Neutrophil (primary cell): Measurements from ENCODE around the gene ZNF558.

ENCODE experiments used
- H3K27ac ChIP-seq: fragments of 200-600 bp; sonication (generic); 2 replicates; pipeline ENCODE4 v1.5.1; 2016; ENCODE audit warnings: mild to moderate bottlenecking, moderate library complexity
- H3K27me3 ChIP-seq: fragments of 200-600 bp; sonication (generic); 2 replicates; pipeline ENCODE4 v1.6.0; 2016; ENCODE audit warnings: mild to moderate bottlenecking
- H3K36me3 ChIP-seq: fragments of 200-600 bp; sonication (generic); 2 replicates; pipeline ENCODE4 v1.5.1; 2017
- H3K4me1 ChIP-seq, 2 experiments: fragments of 200-600 bp in 1 of 2; sonication (generic) in 1 of 2; 1 replicate in 1 of 2; 2 replicates in 1 of 2; pipeline versions ENCODE4 v1.5.1 to v1.6.1; 2013 to 2016; ENCODE audit warnings: low read depth in 1 of 2, low read length in 1 of 2, mild to moderate bottlenecking in 1 of 2, moderate library complexity in 1 of 2; ENCODE audit not compliant: control insufficient read depth in 1 of 2, insufficient read depth in 1 of 2
- H3K4me3 ChIP-seq, 2 experiments: fragments of 200-600 bp in 1 of 2; sonication (generic) in 1 of 2; 1 replicate in 1 of 2; 2 replicates in 1 of 2; pipeline ENCODE4 v1.5.1; 2013 to 2016; ENCODE audit warnings: low read depth in 1 of 2, low read length in 1 of 2, mild to moderate bottlenecking in 1 of 2, moderate library complexity in 1 of 2
- H3K9me3 ChIP-seq: fragments of 200-600 bp; sonication (generic); 2 replicates; pipeline ENCODE4 v1.5.1; 2016
- TF ChIP-seq, protein P1 (sequence below): fragments of 200-600 bp; sonication (generic); IDR thresholded peaks from 2 replicates; pipeline ENCODE4 v1.5.1; 2016; ENCODE audit warnings: antibody characterized with exemption

ZNF558 gene

DNA sequence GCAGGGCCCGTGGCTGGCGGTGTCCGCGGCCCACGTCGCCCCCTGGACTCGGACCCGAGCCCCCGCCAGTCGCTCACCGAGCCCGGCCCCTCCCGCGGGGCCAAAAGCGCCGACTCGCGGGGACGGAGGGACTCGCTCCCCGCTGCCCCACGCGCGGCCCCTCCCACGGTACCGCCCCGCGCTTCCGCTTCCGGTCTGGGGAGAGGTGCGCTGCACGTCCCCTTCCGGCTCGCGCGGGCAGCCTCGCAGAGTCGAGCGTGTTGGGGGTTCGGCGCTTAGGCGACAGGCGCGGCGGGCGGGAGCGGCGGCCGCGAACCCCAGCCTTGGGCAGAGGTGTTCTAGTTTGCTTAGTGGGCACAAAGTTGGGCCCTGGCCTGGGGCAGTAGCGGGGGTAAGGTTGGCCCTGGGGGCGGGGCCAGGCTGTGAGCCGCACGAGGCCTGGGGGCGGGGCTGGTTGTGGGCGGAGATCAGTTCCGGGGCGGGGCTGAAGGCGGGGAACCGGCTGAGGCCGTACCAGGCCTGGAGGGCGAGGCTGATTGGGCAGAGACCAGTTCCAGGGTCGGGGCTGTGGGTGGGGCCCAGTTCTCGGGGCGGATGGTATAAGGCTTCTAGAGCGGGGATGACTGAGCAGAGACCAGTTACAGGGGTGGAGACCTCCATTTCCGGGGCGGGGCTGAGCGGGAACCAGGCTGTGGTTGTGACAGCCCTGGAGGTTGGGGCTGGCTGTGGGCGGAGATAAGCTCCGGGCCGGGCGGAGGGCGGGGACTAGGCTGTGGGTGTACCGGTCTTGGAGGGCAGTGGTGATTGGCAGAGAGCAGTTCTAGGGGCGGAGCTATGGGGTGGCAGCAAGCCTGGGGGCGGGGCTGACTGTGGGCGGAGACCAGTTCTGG is at the start of gene ZNF558, which contains the start of gene MBD3L1:
ZNF558 (minus strand) TSS at position 173 of the 890 bp plus-strand sequence. CDS start 9,645 bp downstream, outside the sequence.
MBD3L1 (plus strand) TSS at position 246 of the 890 bp plus-strand sequence. CDS start 10,302 bp downstream, outside the sequence.
- peaks cover 7 to 13% of the 10 kb centered on the region in 2 experiments for H3K4me1 ChIP-seq
- H3K4me3 ChIP-seq: peak within 1 kb of the TSS; percentile 76 to 99
- H3K27me3 ChIP-seq: no peaks in the 10 kb centered on the region
- peak within 1 kb of the TSS; percentile 93 for H3K27ac ChIP-seq
- TF ChIP-seq, protein P1, sequence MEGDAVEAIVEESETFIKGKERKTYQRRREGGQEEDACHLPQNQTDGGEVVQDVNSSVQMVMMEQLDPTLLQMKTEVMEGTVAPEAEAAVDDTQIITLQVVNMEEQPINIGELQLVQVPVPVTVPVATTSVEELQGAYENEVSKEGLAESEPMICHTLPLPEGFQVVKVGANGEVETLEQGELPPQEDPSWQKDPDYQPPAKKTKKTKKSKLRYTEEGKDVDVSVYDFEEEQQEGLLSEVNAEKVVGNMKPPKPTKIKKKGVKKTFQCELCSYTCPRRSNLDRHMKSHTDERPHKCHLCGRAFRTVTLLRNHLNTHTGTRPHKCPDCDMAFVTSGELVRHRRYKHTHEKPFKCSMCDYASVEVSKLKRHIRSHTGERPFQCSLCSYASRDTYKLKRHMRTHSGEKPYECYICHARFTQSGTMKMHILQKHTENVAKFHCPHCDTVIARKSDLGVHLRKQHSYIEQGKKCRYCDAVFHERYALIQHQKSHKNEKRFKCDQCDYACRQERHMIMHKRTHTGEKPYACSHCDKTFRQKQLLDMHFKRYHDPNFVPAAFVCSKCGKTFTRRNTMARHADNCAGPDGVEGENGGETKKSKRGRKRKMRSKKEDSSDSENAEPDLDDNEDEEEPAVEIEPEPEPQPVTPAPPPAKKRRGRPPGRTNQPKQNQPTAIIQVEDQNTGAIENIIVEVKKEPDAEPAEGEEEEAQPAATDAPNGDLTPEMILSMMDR: peak; percentile 82
- H3K9me3 ChIP-seq: no peaks in the 10 kb centered on the region
- no peaks in the 10 kb centered on the region for H3K36me3 ChIP-seq

DNA sequence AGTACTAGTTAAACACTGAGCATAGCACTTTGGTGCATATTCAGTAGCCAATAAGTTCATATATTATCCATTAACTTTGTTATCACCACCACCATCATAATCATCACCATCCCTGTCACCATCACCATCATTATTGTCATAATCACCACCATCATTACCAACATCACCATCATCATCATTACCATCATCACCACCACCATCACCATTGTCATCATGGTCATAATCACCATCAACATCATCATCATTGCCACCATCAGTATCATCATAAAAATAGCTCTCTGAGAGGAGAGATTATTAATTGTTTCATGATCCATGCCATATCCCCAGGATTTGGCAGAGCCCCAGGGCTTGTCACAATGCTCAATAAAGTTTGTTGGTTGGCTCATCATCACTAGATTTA is 49.4 kb upstream of the ZNF558 start:
- TF ChIP-seq, protein P1: no peak
- Histone ChIP-seq H3K36me3 (no peaks in the 10 kb centered on the region), H3K27ac (no peak overlapping the region), H3K9me3 (no peaks in the 10 kb centered on the region), H3K4me3 (no peak overlapping the region), H3K27me3 (no peaks in the 10 kb centered on the region), H3K4me1 (no peaks in the 10 kb centered on the region)

DNA sequence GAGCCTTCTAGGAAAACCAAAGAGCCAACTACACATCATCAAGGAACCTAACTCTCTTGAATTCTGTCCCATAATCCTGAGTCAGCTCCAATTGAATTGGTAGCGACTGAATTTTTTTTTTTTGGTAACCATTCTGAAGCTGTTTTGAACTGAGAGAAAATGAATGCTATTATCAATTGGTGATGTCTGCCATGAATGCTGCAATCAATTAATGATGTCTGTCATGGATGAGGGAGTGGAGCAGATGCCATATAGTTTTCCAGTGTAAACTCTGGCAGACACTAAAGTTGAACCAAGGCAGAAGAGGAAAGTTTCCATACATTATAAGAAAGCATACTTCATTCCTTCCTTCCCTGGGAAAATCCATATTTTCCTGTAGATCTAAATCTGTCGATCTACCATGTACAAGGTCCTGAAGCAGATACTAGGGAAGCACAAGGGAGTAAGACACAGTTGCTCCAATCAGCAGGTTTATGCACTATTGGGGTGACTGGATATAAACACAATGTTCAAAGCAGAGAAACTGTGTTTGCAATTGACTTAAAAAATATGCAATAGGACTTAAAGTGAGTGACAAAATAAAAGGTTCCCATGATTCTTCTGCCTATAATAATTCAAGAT is 48.9 kb upstream of the ZNF558 start:
- TF ChIP-seq, protein P1: no peak
- H3K36me3 ChIP-seq: no peaks in the 10 kb centered on the region
- H3K27me3 ChIP-seq: no peaks in the 10 kb centered on the region
- H3K4me1 ChIP-seq: no peaks in the 10 kb centered on the region
- H3K4me3 ChIP-seq: no peak overlapping the region
- no peak overlapping the region for H3K27ac ChIP-seq
- no peaks in the 10 kb centered on the region for H3K9me3 ChIP-seq

DNA sequence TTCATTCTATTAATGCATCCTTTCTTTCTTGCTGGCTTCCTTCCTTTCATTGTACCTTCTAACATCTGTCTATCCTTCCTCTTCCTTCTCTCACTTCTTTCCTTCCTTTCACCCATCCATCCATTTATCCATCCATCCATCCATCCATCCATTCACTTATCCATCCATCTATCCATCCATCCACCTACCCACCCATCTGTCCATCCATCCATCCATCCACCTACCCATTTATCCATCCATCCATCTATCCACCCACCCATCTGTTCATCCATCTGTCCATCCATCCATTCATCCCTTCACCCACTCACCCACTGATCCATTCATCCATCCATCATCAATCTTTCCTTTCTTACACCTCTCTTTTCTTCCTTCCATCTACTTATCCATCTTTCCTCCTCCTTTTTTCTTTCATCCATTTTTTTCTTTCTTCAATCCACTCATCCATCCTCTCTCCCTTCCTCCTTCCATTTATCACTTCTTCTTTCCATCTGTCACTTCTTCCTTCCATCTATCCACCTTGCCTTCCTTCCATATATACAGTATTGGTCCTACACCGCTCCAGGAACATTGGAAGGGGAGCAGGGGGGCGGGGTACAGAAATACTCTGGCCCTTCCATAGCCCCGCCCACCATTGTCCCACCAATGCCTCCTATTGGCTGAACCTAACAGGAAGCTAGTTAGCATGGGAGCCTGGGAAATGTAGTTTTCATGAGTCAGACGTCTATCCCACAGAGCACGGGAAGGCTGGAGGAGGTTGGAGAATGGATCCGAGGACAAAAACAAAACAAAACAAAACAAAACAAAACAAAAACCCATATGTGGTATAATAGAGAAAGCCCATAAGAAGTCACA is 46.0 kb upstream of the ZNF558 start:
- no peaks in the 10 kb centered on the region for H3K4me1 ChIP-seq
- no peaks in the 10 kb centered on the region for H3K27me3 ChIP-seq
- H3K36me3 ChIP-seq: no peaks in the 10 kb centered on the region
- H3K4me3 ChIP-seq: no peak overlapping the region
- no peaks in the 10 kb centered on the region for H3K9me3 ChIP-seq
- no peak overlapping the region for H3K27ac ChIP-seq
- TF ChIP-seq, protein P1: no peak

DNA sequence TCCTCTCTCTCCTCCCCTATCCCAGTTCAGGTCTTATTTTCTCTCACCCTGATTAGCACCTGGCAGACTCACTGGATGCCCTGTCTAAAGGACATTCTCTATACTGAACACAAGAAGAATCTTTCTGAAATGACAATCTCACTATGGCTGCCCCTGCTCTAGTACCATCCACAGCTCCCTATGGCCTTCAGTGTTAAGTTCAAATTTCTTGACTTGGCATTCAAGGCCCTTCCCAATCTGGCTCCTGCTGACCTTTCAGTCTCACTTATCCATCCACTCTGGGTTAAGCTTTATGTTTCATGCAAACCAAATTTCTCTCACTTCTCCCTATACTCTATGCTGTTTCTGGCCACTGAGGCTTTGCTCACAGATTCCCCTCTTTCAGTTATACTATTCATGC is 34.2 kb upstream of the ZNF558 start:
- H3K9me3 ChIP-seq: no peaks in the 10 kb centered on the region
- no peaks in the 10 kb centered on the region for H3K27me3 ChIP-seq

More for the DNA sequence above, 34.2 kb upstream of the ZNF558 start:
- Histone ChIP-seq H3K36me3 (no peaks in the 10 kb centered on the region), H3K4me3 (no peak overlapping the region), H3K27ac (no peak overlapping the region), H3K4me1 (no peaks in the 10 kb centered on the region)
- TF ChIP-seq, protein P1: no peak
